Fibroblast of mammary gland (primary cell): Measurements from ENCODE around the gene DONSON.
A peak's percentile ranks its signal among the peaks of the same experiment; 100 is the strongest.

Source experiments
- DNase-seq: peaks from one replicate; pipeline ENCODE4 v3.0.0-alpha.2; 2010; ENCODE audit warnings: low read depth
- H3K4me3 ChIP-seq: 2 replicates; pipeline ENCODE4 v1.5.1; 2011; ENCODE audit warnings: low read depth, mild to moderate bottlenecking, low read length, moderate library complexity; ENCODE audit not compliant: control insufficient read depth
- TF ChIP-seq, protein P1 (sequence below): conservative IDR thresholded peaks from 2 replicates; pipeline ENCODE4 v1.5.1; 2011; ENCODE audit warnings: low read depth, low read length, inconsistent platforms; ENCODE audit not compliant: control insufficient read depth, insufficient read depth

DONSON gene

DNA sequence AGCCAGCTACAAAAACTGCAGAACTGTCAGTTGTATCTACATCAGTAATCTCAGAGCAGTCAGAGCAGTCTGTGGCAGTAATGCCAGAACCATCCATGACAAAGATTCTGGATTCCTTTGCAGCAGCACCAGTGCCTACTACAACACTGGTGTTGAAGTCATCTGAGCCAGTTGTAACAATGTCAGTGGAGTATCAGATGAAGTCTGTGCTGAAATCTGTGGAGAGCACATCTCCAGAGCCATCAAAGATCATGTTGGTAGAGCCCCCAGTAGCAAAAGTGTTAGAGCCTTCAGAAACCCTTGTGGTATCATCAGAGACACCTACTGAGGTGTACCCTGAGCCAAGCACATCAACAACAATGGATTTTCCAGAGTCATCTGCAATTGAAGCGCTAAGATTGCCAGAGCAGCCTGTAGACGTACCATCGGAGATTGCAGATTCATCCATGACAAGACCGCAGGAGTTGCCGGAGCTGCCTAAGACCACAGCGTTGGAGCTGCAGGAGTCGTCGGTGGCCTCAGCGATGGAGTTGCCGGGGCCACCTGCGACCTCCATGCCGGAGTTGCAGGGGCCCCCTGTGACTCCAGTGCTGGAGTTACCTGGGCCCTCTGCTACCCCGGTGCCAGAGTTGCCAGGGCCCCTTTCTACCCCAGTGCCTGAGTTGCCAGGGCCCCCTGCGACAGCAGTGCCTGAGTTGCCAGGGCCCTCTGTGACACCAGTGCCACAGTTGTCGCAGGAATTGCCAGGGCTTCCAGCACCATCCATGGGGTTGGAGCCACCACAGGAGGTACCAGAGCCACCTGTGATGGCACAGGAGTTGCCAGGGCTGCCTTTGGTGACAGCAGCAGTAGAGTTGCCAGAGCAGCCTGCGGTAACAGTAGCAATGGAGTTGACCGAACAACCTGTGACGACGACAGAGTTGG lies 38.4 kb downstream of the DONSON start:
- H3K4me3 ChIP-seq, result no peak overlapping the region
- TF ChIP-seq, protein P1, sequence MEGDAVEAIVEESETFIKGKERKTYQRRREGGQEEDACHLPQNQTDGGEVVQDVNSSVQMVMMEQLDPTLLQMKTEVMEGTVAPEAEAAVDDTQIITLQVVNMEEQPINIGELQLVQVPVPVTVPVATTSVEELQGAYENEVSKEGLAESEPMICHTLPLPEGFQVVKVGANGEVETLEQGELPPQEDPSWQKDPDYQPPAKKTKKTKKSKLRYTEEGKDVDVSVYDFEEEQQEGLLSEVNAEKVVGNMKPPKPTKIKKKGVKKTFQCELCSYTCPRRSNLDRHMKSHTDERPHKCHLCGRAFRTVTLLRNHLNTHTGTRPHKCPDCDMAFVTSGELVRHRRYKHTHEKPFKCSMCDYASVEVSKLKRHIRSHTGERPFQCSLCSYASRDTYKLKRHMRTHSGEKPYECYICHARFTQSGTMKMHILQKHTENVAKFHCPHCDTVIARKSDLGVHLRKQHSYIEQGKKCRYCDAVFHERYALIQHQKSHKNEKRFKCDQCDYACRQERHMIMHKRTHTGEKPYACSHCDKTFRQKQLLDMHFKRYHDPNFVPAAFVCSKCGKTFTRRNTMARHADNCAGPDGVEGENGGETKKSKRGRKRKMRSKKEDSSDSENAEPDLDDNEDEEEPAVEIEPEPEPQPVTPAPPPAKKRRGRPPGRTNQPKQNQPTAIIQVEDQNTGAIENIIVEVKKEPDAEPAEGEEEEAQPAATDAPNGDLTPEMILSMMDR, result no peak
- no peak for DNase-seq

DNA sequence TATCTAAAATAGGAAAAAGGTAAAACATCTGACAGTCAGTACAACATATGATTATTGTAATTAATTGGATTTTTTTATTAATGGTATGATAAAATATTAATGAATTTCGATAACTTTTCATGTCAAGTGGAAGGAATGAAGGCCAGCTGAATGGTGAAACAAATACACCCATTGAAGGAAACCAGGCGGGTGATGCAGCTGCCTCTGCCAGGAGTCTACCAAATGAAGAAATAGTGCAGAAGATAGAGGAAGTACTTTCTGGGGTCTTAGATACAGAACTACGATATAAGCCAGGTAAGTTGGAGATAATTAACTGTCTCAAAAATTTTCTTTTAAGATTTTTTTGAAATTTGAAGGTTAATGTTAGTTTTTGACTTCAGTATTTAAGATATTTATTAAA lies 42.4 kb downstream of the DONSON start:
- H3K4me3 ChIP-seq, result no peak overlapping the region
- DNase-seq, result no peak
- TF ChIP-seq, protein P1, result no peak

DNA sequence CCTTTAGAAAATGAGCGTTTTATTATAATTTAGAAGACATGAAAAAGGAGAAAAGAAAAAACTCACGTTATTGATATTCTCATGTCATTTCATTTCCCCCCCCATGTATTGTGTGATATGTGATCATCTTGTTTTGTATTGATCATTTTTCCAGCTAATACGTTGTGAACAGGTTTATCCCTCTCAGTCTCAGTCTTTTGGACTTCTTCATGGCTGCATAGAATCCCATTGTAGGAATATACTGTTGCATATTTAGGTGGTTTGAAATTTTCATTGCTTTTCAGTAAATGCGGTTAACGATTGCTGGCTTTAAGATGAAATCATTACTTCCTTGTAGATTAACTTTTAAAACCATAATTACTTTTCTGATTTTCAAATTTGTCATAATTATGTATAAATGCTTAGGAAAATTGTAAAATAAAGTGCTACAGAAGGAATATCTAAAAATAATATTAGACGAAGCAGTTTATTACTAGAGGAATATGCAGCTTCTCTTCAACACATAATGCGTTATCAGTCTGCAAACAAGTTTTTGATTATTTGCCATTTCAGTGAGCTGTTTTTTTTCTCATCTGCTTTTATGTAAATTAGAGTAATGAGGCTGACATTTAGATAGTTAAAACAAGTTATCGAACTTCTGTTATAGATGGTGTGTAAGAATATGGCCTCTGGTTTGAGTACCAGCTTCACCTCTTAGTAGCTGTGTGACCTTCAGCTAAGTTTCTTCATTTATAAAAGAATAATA lies 43.9 kb downstream of the DONSON start:
- DNase-seq, result no peak
- peak overlapping the region; percentile 98 for H3K4me3 ChIP-seq
- TF ChIP-seq, protein P1, result no peak

DNA sequence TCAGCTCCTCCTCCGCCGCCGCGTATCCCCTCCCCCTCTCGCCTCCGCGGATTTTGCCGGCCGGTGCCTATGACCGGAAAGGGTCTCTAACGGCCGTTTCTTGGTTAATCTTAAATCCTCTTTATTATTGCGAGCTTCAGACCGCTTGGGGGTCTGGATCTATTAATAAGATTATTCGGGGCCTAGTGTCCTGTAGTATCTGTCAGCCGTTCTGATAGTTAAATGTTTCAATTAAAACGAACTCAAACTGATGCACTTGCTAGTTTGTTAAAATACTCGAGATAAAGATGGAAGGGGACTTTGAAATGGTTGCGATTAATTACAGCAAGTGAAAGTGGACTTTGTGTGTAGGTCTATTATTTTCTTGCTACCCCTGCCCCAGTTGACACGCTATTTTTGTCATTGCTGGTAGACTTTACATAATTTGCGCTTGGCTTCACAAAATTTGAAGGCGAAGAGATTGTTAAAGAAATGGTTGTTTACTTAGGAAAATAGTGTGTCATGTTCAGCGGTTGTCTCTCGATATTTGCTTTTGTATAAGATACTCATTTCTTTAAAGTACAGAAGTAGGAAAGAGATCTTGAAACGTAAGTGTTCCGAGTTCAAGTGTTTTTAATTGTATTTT lies 44.9 kb downstream of the DONSON start:
- DNase-seq, result peak; percentile 62
- TF ChIP-seq, protein P1, result no peak
- H3K4me3 ChIP-seq, result peak overlapping the region; percentile 98

DNA sequence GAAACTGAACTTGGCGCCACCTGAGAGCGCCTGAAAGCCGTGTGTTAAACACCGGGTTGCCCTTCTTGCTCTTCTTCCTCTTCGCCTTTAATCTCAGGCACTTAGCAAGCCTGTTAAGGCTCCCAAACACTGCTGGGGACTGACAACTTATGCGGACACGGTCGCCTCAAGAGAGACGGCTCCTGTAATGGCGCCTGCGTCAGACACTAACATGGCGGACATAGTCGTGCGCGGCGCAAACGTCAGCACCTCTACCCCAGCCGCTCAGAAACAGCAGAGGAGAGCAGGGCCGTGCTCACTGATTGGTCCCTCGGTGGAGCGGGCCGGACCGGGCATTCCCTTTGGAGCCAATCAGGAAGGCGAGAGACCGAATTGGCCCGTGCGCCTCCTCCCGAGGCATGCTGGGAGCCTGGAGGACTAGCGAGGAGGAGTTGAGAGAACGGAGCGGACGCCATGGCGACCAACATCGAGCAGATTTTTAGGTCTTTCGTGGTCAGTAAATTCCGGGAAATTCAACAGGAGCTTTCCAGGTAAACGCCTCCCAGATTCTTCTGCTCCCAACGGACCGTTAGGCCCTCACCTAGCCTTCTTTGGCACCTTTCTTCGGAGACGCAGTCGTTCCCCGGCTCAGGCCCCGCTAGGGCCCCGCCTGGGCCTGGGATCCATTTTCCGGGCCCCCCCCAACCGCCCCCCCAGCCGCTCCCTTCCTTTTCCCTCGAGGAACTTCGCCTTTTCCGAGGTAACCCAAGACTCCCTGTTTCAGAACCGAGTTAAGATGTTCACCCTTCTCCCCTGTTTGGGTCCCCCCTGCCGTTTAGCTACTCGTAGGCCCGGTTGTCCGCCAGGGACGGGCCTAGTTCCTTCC lies 45.6 kb downstream of the DONSON start, which contains the start of gene SON:
Gene SON (plus strand): TSS at position 399 of the 865 bp plus-strand sequence. CDS start 55 bp downstream, at position 454.
- peak within 1 kb of the TSS; percentile 98 for H3K4me3 ChIP-seq
- TF ChIP-seq, protein P1, result no peak
- DNase-seq, result peak; percentile 98
